ENCODE measurements around the gene RHOB. TPM values are rescaled to one million over a fixed set of nuclear protein-coding genes. Genes with fewer than 3 reads are reported as not detected.

RHOB gene
- total RNA-seq, 1 donor = 161 TPM

- TF ChIP-seq, protein P1, sequence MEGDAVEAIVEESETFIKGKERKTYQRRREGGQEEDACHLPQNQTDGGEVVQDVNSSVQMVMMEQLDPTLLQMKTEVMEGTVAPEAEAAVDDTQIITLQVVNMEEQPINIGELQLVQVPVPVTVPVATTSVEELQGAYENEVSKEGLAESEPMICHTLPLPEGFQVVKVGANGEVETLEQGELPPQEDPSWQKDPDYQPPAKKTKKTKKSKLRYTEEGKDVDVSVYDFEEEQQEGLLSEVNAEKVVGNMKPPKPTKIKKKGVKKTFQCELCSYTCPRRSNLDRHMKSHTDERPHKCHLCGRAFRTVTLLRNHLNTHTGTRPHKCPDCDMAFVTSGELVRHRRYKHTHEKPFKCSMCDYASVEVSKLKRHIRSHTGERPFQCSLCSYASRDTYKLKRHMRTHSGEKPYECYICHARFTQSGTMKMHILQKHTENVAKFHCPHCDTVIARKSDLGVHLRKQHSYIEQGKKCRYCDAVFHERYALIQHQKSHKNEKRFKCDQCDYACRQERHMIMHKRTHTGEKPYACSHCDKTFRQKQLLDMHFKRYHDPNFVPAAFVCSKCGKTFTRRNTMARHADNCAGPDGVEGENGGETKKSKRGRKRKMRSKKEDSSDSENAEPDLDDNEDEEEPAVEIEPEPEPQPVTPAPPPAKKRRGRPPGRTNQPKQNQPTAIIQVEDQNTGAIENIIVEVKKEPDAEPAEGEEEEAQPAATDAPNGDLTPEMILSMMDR (IDR thresholded peaks at IDR 0.05; ENCODE audit: extremely low read depth, low read depth, low read length) = no peak
- no peaks in the 10 kb centered on the region for H3K79me2 ChIP-seq (ENCODE audit: insufficient read depth, low read length)
- H3K27me3 ChIP-seq (ENCODE audit: insufficient read depth, low read length) = no peaks in the 10 kb centered on the region
- no peak overlapping the region for H3K27ac ChIP-seq (ENCODE audit: low read depth, low read length)
- peak; percentile 34 for DNase-seq (ENCODE audit: insufficient read length, low spot score, missing footprints)
- H3K4me2 ChIP-seq (ENCODE audit: insufficient read depth, low read length) = peak overlapping the region; percentile 69
- peaks cover 5% of the 10 kb centered on the region for H4K20me1 ChIP-seq (ENCODE audit: insufficient read depth, low read length)
- H3K4me1 ChIP-seq (ENCODE audit: insufficient read depth, low read length) = peaks cover 33% of the 10 kb centered on the region
- no peak overlapping the region for H2AFZ ChIP-seq (ENCODE audit: low read length)
- peak overlapping the region; percentile 23 for H3K4me3 ChIP-seq (ENCODE audit: insufficient read depth, low read length)
- no peaks in the 10 kb centered on the region for H3K36me3 ChIP-seq (ENCODE audit: insufficient read depth, low read length)
- no peaks in the 10 kb centered on the region for H3K9me3 ChIP-seq (ENCODE audit: low read depth, low read length)
Observed at GRCh38 chr2:20422402-20423271, 24.2 kb upstream of the RHOB start.

- peak; percentile 34 for DNase-seq (ENCODE audit: insufficient read length, low spot score, missing footprints)
- Histone ChIP-seq H3K27ac (ENCODE audit: low read depth, low read length) (no peak overlapping the region), H3K79me2 (ENCODE audit: insufficient read depth, low read length) (no peaks in the 10 kb centered on the region), H3K4me1 (ENCODE audit: insufficient read depth, low read length) (peaks cover 33% of the 10 kb centered on the region), H3K4me3 (ENCODE audit: insufficient read depth, low read length) (no peak overlapping the region), H3K9me3 (ENCODE audit: low read depth, low read length) (no peaks in the 10 kb centered on the region), H2AFZ (ENCODE audit: low read length) (no peak overlapping the region), H3K36me3 (ENCODE audit: insufficient read depth, low read length) (no peaks in the 10 kb centered on the region), H4K20me1 (ENCODE audit: insufficient read depth, low read length) (peaks cover 5% of the 10 kb centered on the region), H3K27me3 (ENCODE audit: insufficient read depth, low read length) (no peaks in the 10 kb centered on the region), H3K4me2 (ENCODE audit: insufficient read depth, low read length) (no peak overlapping the region)
- TF ChIP-seq, protein P1 (IDR thresholded peaks at IDR 0.05; ENCODE audit: extremely low read depth, low read depth, low read length) = no peak
Observed at GRCh38 chr2:20423359-20423758, 23.5 kb upstream of the RHOB start.

GRCh38 chr2:20423847-20424246 is 23.0 kb upstream of the RHOB start:
- Histone ChIP-seq H3K36me3 (ENCODE audit: insufficient read depth, low read length) (no peaks in the 10 kb centered on the region), H3K9me3 (ENCODE audit: low read depth, low read length) (no peaks in the 10 kb centered on the region), H3K27me3 (ENCODE audit: insufficient read depth, low read length) (no peaks in the 10 kb centered on the region), H2AFZ (ENCODE audit: low read length) (no peak overlapping the region), H3K4me1 (ENCODE audit: insufficient read depth, low read length) (peaks cover 33% of the 10 kb centered on the region), H3K27ac (ENCODE audit: low read depth, low read length) (no peak overlapping the region), H3K4me2 (ENCODE audit: insufficient read depth, low read length) (no peak overlapping the region), H4K20me1 (ENCODE audit: insufficient read depth, low read length) (peaks cover 5% of the 10 kb centered on the region), H3K79me2 (ENCODE audit: insufficient read depth, low read length) (no peaks in the 10 kb centered on the region), H3K4me3 (ENCODE audit: insufficient read depth, low read length) (no peak overlapping the region)
- TF ChIP-seq, protein P1 (IDR thresholded peaks at IDR 0.05; ENCODE audit: extremely low read depth, low read depth, low read length) = no peak
- DNase-seq (ENCODE audit: insufficient read length, low spot score, missing footprints) = no peak
